Measurements from ENCODE around the gene CDH24. TPM values are rescaled to one million over a fixed set of nuclear protein-coding genes. Genes with fewer than 3 reads are reported as not detected.
A peak's percentile ranks its signal among the peaks of the same experiment; 100 is the strongest.

Gene CDH24
- total and polyA plus RNA-seq, 9 of the 15 experiments (the other 6 are each of a cell fraction or from before 2014, with no cell fraction given), result 0.04 to 16.2 (median 4.9) TPM

- no TSS peak for BruUV-seq (replicated peaks)
- intact Hi-C loops (cut with micrococcal nuclease) (no loop called here), in situ Hi-C loops (cut with MboI) (no loop called here)
- 0 out of 2 replicates have a peak, but pooled peaks have one; percentile 14 for TF ChIP-seq SPI1 (IDR thresholded peaks at IDR 0.05; ENCODE audit: borderline replicate concordance, low read depth, low read length)
- TF ChIP-seq MEIS2 (IDR thresholded peaks at IDR 0.05; ENCODE audit: partially characterized antibody), result peak; percentile 47
- 0 out of 2 replicates have a peak, but pooled peaks have one; percentile 8 for TF ChIP-seq ZNF395 (CRISPR knock-in tag; IDR thresholded peaks at IDR 0.05)
- TF ChIP-seq SMARCB1 (IDR thresholded peaks at IDR 0.05; ENCODE audit: insufficient read length, low read depth), result peak; percentile 96
- peak; percentile 18; the same call in 1 of the 2 replicates for TF ChIP-seq ATF3 (IDR thresholded peaks at IDR 0.05)
- no peak for TF ChIP-seq ATF3 (CRISPR knock-in tag; conservative IDR thresholded peaks at IDR 0.05)
- TF ChIP-seq ZNF609 (CRISPR knock-in tag; IDR thresholded peaks at IDR 0.05; ENCODE audit: borderline replicate concordance), result no peak
- TF ChIP-seq CREM (IDR thresholded peaks at IDR 0.05; ENCODE audit: low read depth), result no peak
- Histone ChIP-seq H3K4me3 (peak overlapping the region; percentile 43; the same call in 1 of the 2 replicates), H3K9me3 (replicated peaks; ENCODE audit: control insufficient read depth, insufficient read depth, low read depth, low read length) (no peaks in the 10 kb centered on the region), H3K4me1 (replicated peaks in 1 of 2; ENCODE audit: control insufficient read depth in 2 of 2, insufficient read depth in 2 of 2, low read length in 2 of 2) (peaks cover 18 to 26% of the 10 kb centered on the region in 2 experiments), H4K20me1 (replicated peaks; ENCODE audit: control insufficient read depth, insufficient read depth, low read length) (no peaks in the 10 kb centered on the region), H3K79me2 (ENCODE audit: control insufficient read depth, insufficient read depth, low read length) (peaks cover 43% of the 10 kb centered on the region), H3K9ac (ENCODE audit: insufficient read depth in 1 of 2, low read depth in 2 of 2, low read length in 2 of 2) (peak overlapping the region in 1 of 2 experiments; percentile 92; a peak in 3 of 4 replicates), H3K27ac (ENCODE audit: extremely low read depth, low read depth, low read length) (peak overlapping the region; percentile 97), H3K27me3 (ENCODE audit: control insufficient read depth in 2 of 2, insufficient read depth in 2 of 2, low read length in 2 of 2) (no peaks in the 10 kb centered on the region), H2AFZ (ENCODE audit: low read depth, low read length) (no peak overlapping the region), H3K36me3 (ENCODE audit: control insufficient read depth, insufficient read depth, low read length) (no peaks in the 10 kb centered on the region), H3K9me1 (ENCODE audit: control insufficient read depth, insufficient read depth, low read length) (no peaks in the 10 kb centered on the region), H3K4me2 (ENCODE audit: insufficient read depth, low read length) (peak overlapping the region; percentile 84)
- POLR2A ChIA-PET, result interaction anchor here (0.7 to 4.0 kb wide), 16 partner anchors 10 to 94 kb away, joined by 3 to 81 read pairs (median 12); partner anchors contain the start of genes ACIN1, C14orf119, CDH24 and PRMT5
- CTCF ChIA-PET (ENCODE audit: low intra/inter-chr PET ratio), result no interaction called here
- 14% methylated on average over 3 of the region's 3 CpGs for WGBS (ENCODE audit: insufficient coverage, low coverage, missing lambda C conversion rate)
- FAIRE-seq (no peak), DNase-seq (ENCODE audit: extremely low read depth in 1 of 4, low spot score in 3 of 4) (no peak), ATAC-seq (no peak)
Measured at GRCh38 chr14:23005451-23006187, 51.7 kb downstream of the CDH24 start.
